CD4-positive, alpha-beta memory T cell (primary cell): ENCODE results near the gene POLR2L. TPM values are rescaled to one million over a fixed set of nuclear protein-coding genes. Genes with fewer than 3 reads are reported as not detected.

Experiments used
- CTCF ChIA-PET: fragments of 350-600 bp; sonication (Branson Sonifier 250); formaldehyde crosslinking; loops from one replicate; lab custom pipeline; 2021; ENCODE audit warnings: inconsistent platforms; ENCODE audit not compliant: partially characterized antibody; lab: Charles Lee
- POLR2A ChIA-PET: fragments of 350-600 bp; sonication (Branson Sonifier 250); formaldehyde crosslinking; loops from one replicate; lab custom pipeline; 2021; ENCODE audit not compliant: partially characterized antibody; lab: Charles Lee
- DNase-seq, 5 donors: peaks; one replicate each; pipeline versions ENCODE4 v3.0.0 to v3.0.0-alpha.2; 2020 to 2022; ENCODE audit warnings: mixed read lengths in 1 of 5
- H3K27ac ChIP-seq: one replicate; pipeline ENCODE4 v1.7.0; 2013; ENCODE audit warnings: low read depth, low read length
- H3K27me3 ChIP-seq: 2 replicates; pipeline ENCODE4 v1.7.0; 2013; ENCODE audit warnings: mild to moderate bottlenecking, low read length, moderate library complexity; ENCODE audit not compliant: insufficient read depth
- H3K36me3 ChIP-seq: 2 replicates; pipeline ENCODE4 v1.7.0; 2013; ENCODE audit warnings: mild to moderate bottlenecking, low read length, moderate library complexity; ENCODE audit not compliant: insufficient read depth
- H3K4me1 ChIP-seq: 2 replicates; pipeline ENCODE4 v1.7.0; 2013; ENCODE audit warnings: mild to moderate bottlenecking, low read length, moderate library complexity; ENCODE audit not compliant: insufficient read depth
- H3K4me3 ChIP-seq, 2 donors: one replicate each; pipeline ENCODE4 v1.7.0; 2013; ENCODE audit warnings: low read length in 2 of 2, mild to moderate bottlenecking in 1 of 2
- H3K9me3 ChIP-seq, 2 donors: one replicate each; pipeline ENCODE4 v1.7.0; 2013; ENCODE audit warnings: low read length in 2 of 2, control low read depth in 1 of 2; ENCODE audit not compliant: control insufficient read depth in 1 of 2
- H3K27ac Mint-ChIP-seq, 7 donors: one replicate each; pipeline ENCODE4 v1.8.0; 2020 to 2021; ENCODE audit warnings: mixed read lengths in 7 of 7, mild to moderate bottlenecking in 6 of 7, inconsistent platforms in 3 of 7, moderate library complexity in 3 of 7
- H3K27me3 Mint-ChIP-seq, 2 donors: one replicate each; pipeline ENCODE4 v1.8.0; 2020 to 2021; ENCODE audit warnings: mixed read lengths in 2 of 2
- H3K36me3 Mint-ChIP-seq, 2 donors: one replicate each; pipeline ENCODE4 v1.8.0; 2020 to 2021; ENCODE audit warnings: mixed read lengths in 2 of 2, inconsistent platforms in 1 of 2, mild to moderate bottlenecking in 1 of 2
- H3K4me1 Mint-ChIP-seq, 4 donors: one replicate each; pipeline ENCODE4 v1.8.0; 2020 to 2021; ENCODE audit warnings: mixed read lengths in 4 of 4, mild to moderate bottlenecking in 1 of 4
- H3K4me3 Mint-ChIP-seq, 8 donors: one replicate each; pipeline ENCODE4 v1.8.0; 2020 to 2021; ENCODE audit warnings: mixed read lengths in 8 of 8, mild to moderate bottlenecking in 7 of 8, moderate library complexity in 6 of 8, inconsistent platforms in 3 of 8
- H3K9me3 Mint-ChIP-seq, 8 donors: one replicate each; pipeline ENCODE4 v1.8.0; 2020 to 2021; ENCODE audit warnings: mixed read lengths in 8 of 8, mild to moderate bottlenecking in 5 of 8, inconsistent platforms in 3 of 8, moderate library complexity in 1 of 8
- intact Hi-C: fragments of 100-400 bp; cut with micrococcal nuclease; formaldehyde crosslinking; loops from one replicate; pipeline ENCODE4 v1.15.1; 2023
- polyA plus RNA-seq, 2 donors: library from polyadenylated mRNA; unstranded; fragments of 300-500 nt; fragmentation: Illumina TruSeq; gene quantifications; one replicate each; pipeline ENCODE4 v1.2.3, GENCODE V29; 2021
- total RNA-seq, 2 experiments: library from RNA; stranded (reverse); gene quantifications; one replicate each; pipeline ENCODE4 v1.2.3, GENCODE V29; 2021

POLR2L gene
- total and polyA plus RNA-seq, 4 experiments from 2014 or later = 55.8 to 108 (median 69.9) TPM

DNA sequence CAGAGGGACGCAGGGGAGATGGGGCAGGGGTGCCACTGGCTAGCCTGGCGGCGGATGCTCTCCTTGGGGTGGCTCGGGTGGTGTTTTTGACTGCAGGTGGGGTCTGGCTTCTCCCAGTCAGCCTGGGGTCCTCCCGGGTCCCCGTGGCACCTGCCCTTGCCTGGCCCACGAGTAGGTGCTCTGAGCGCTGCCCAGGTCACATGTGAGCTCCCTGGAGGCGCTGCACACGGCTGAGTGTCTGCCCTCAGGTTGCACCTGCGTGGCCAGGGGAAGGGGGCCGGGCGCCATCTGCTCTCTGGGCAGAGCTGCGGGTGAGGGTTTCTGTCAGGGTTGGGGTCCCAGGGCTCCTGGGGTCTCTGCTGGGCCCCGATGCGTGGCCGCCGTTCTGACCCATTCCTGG, 5.5 kb upstream of the POLR2L start:
- peak overlapping the region in 1 of 8 donors; percentile 25 for H3K4me3 Mint-ChIP-seq
- no peak overlapping the region for H3K27ac Mint-ChIP-seq
- peaks cover 0 to 1% of the 10 kb centered on the region in 2 donors for H3K36me3 Mint-ChIP-seq
- H3K9me3 Mint-ChIP-seq = no peaks in the 10 kb centered on the region
- ChIA-PET CTCF (interaction anchor here (1.0 to 4.1 kb wide), 6 partner anchors 10 to 207 kb away, joined by 3 to 35 read pairs (median 3); partner anchors contain the start of gene RPLP2), POLR2A (interaction anchor here (0.6 to 1.4 kb wide), 5 partner anchors 62 to 203 kb away, joined by 3 to 6 read pairs (median 3); partner anchors contain the start of gene AP2A2)
- peaks cover 22% of the 10 kb centered on the region for H3K4me1 ChIP-seq
- peaks cover 4% of the 10 kb centered on the region in 2 donors for H3K27me3 Mint-ChIP-seq
- H3K9me3 ChIP-seq = no peaks in the 10 kb centered on the region
- no peak overlapping the region for H3K27ac ChIP-seq
- H3K4me3 ChIP-seq = no peak overlapping the region
- H3K4me1 Mint-ChIP-seq = peaks cover 2 to 21% (median 8%) of the 10 kb centered on the region in 4 donors
- no peak for DNase-seq
- H3K36me3 ChIP-seq = no peaks in the 10 kb centered on the region
- H3K27me3 ChIP-seq = peaks cover 10% of the 10 kb centered on the region
- intact Hi-C loops = no loop called here

DNA sequence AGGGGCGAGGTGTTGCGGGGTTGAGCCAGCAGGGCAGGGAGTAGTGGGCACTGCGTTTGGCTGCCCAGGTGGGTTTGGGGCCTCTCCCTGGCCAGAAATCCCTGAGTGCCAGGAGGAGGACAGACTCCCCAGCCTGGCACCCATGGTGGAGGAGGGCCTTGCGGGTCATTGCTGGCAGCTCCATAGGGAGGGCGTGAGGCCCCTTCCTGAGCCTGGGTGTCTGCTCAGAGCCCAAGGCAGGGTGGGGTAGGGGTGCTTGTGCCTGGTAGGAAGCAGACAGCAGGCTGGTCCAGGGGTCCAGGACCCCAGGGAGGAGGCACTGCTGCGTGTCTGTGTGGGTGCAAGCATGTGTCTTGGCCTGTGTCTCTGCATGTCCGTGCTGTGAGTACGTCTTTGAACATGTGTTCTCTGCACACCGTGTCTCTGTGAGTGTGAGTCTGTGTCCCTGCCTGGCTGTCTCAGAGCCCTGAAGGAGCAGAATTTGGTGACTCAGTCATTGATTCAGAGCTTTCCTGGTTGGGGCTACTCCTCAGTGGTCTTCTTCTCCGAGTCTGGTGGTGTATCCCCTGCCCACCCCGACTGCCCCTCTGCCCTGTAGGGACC, 4.3 kb upstream of the POLR2L start:
- ChIA-PET POLR2A (interaction anchor here (1.2 kb wide), 1 partner anchor 27 kb away, joined by 5 read pairs; no protein-coding TSS in a partner anchor), CTCF (interaction anchor here (1.0 to 4.1 kb wide), 2 partner anchors 9 to 204 kb away, joined by 3 to 35 read pairs; no protein-coding TSS in a partner anchor)
- peaks cover 0 to 3% of the 10 kb centered on the region in 2 donors for H3K36me3 Mint-ChIP-seq
- H3K9me3 Mint-ChIP-seq = no peaks in the 10 kb centered on the region
- H3K4me3 Mint-ChIP-seq = peak overlapping the region in 1 of 8 donors; percentile 20
- no peaks in the 10 kb centered on the region for H3K9me3 ChIP-seq
- intact Hi-C loops = no loop called here
- peaks cover 22% of the 10 kb centered on the region for H3K4me1 ChIP-seq
- peaks cover 2 to 4% of the 10 kb centered on the region in 2 donors for H3K27me3 Mint-ChIP-seq
- H3K27ac ChIP-seq = no peak overlapping the region
- peaks cover 10% of the 10 kb centered on the region for H3K27me3 ChIP-seq
- no peaks in the 10 kb centered on the region for H3K36me3 ChIP-seq
- H3K4me1 Mint-ChIP-seq = peaks cover 2 to 21% (median 8%) of the 10 kb centered on the region in 4 donors
- no peak for DNase-seq
- H3K4me3 ChIP-seq = no peak overlapping the region
- peak overlapping the region in 1 of 7 donors; percentile 32 for H3K27ac Mint-ChIP-seq

DNA sequence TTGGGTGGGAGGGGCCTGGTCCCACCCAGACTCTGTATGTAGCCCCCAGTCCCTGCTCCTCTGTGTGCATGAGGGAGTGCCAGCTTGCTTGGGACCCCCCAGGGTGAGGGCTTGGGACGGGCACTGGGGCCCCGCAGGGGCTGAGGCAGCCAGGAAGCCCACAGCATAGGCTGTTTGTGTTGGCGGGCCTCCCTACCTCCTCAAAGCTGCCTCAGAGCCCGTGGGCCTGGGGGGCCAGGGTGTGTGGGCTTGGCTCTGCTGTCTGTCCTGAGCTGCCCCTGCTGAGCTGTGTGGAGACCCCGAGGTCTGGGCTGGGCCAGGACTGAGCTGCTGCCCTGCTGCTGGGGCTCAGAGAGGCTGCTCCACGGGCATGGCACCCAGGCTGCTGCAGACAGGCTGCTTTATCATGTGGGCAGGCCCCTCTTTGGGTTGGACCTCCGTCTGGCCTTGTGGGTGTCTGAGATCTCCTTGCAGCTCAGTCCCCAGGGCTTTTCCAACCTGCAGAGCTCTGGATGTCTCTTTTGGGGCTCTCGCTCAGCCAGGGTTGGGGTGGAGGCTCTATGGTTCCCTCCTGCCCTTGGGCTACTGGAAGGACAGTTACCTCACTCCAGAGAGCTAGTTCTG, 3.7 kb upstream of the POLR2L start:
- H3K27me3 Mint-ChIP-seq = peaks cover 2 to 4% of the 10 kb centered on the region in 2 donors
- H3K4me3 Mint-ChIP-seq = peak overlapping the region in 1 of 8 donors; percentile 35
- Histone ChIP-seq H3K27ac (no peak overlapping the region), H3K36me3 (no peaks in the 10 kb centered on the region), H3K4me1 (peaks cover 28% of the 10 kb centered on the region), H3K27me3 (peaks cover 10% of the 10 kb centered on the region), H3K4me3 (no peak overlapping the region), H3K9me3 (no peaks in the 10 kb centered on the region)
- H3K36me3 Mint-ChIP-seq = peaks cover 0 to 3% of the 10 kb centered on the region in 2 donors
- no peaks in the 10 kb centered on the region for H3K9me3 Mint-ChIP-seq
- H3K4me1 Mint-ChIP-seq = peaks cover 4 to 28% (median 12%) of the 10 kb centered on the region in 4 donors
- intact Hi-C loops = no loop called here
- POLR2A ChIA-PET = interaction anchor here (1.2 kb wide), 1 partner anchor 26 kb away, joined by 5 read pairs; no protein-coding TSS in a partner anchor
- DNase-seq = no peak
- CTCF ChIA-PET = interaction anchor here (4.1 kb wide), 1 partner anchor 205 kb away, joined by 35 read pairs; no protein-coding TSS in a partner anchor
- peak overlapping the region in 1 of 7 donors; percentile 32 for H3K27ac Mint-ChIP-seq

DNA sequence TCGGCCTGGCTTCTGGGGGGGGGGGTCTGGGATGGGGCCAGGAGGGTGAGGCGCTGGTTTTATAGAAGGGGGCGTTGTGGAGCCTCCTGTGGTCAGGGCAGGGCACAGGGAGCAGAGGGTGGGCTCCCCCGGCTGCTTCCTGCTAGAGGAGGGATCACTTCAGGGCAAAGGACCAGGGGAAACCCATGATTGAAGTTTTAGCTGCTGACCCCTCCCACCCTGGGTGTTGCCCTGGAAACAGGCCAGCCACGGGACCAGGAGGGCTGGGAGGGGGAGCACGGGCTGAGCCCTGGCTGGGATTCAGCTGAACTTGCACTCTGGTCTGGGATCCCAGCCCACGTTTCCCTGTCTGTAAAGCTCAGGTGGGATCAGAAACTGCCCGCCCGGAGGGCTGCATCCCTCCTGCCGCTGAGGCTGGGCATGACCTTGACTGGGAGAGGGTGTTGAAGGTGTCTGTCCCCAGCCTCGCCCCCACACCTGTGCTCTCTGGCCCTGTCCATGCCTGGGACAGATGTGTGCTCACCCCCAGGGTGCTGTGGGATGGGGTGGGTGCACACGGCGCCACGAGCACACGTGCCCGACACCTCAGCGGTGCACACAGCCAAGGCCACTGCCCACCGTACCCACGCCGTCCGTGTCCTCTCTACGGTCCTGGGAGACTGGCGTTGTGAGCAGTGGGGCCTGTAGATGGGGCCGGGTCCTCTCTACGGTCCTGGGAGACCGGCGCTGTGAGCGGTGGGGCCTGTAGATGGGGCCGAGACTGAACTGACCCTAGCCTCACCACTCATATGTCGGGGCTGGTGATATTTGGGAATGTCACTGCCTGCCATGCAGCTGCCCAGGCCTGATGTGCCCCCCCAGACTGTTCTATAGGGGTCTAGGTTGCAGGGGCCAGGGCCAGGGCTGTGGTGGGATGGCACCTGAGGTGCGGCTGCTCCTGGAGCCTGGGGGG, 2.6 kb upstream of the POLR2L start:
- Mint-ChIP-seq H3K4me3 (peak overlapping the region in 1 of 8 donors; percentile 46), H3K27ac (peak overlapping the region in 1 of 7 donors; percentile 21), H3K36me3 (peaks cover 0 to 6% of the 10 kb centered on the region in 2 donors), H3K9me3 (peaks cover 0 to 1% (median 0%) of the 10 kb centered on the region in 8 donors), H3K4me1 (peaks cover 6 to 38% (median 21%) of the 10 kb centered on the region in 4 donors), H3K27me3 (peaks cover 2 to 4% of the 10 kb centered on the region in 2 donors)
- POLR2A ChIA-PET = interaction anchor here (3.1 to 5.2 kb wide), 3 partner anchors 13 to 66 kb away, joined by 8 to 67 read pairs (median 57); partner anchors contain the start of genes CD151, CHID1 and PNPLA2
- peaks cover 1% of the 10 kb centered on the region for H3K36me3 ChIP-seq
- no peak overlapping the region for H3K4me3 ChIP-seq
- H3K27me3 ChIP-seq = peaks cover 10% of the 10 kb centered on the region
- CTCF ChIA-PET = no interaction called here
- H3K9me3 ChIP-seq = no peaks in the 10 kb centered on the region
- intact Hi-C loops = no loop called here
- H3K27ac ChIP-seq = no peak overlapping the region
- DNase-seq = no peak
- H3K4me1 ChIP-seq = peaks cover 39% of the 10 kb centered on the region

DNA sequence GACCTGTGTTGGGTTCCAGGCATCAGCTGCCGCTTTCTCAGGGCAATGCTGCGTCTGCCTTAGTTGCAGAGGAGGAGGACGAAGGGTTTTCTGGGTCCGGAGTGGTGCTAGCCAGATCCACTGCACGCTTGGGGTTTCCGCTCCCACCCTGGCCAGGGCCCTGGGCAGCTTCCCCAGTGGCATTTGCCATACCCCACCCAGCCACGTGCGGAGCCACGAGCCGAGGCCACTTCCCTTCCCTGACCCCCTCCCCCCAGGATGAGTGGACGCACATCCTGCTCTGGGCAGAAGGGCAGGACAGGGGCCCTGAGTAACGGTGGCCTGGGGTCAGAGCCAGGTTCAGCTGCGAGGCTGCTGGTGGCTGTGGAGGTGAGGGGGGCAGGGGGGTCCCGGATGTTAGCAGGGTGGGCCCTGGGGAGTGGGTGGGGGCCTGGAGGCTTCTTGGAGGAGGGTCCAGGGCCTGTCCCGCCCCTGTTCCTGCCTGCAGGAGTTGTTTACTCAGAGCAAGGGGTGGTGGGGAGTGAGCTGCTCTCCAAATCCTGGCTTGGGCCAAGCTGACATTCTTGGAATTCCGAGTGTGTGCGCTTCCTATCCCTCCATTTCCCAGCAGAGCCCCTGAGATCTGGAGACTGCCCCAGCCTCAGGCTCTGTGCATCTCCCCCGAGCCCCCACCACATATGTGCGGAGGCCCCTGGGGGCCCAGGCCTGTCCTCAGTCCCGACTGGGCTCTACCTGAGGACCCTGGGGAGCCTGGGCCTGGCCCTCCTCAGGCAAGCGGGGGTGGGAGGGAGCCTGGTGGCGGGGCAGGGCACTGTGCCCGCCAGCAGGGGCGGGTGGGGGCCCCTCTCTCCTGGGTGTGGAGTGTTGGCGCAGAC, 1.7 kb upstream of the POLR2L start:
- ChIA-PET POLR2A (interaction anchor here (1.2 to 5.2 kb wide), 7 partner anchors 12 to 268 kb away, joined by 4 to 67 read pairs (median 8); partner anchors contain the start of genes CD151, CHID1, PHRF1 and PNPLA2), CTCF (no interaction called here)
- Histone ChIP-seq H3K27ac (no peak overlapping the region), H3K36me3 (peaks cover 10% of the 10 kb centered on the region), H3K4me3 (no peak overlapping the region), H3K4me1 (peaks cover 39% of the 10 kb centered on the region), H3K27me3 (peaks cover 8% of the 10 kb centered on the region), H3K9me3 (no peaks in the 10 kb centered on the region)
- H3K4me1 Mint-ChIP-seq = peaks cover 6 to 39% (median 20%) of the 10 kb centered on the region in 4 donors
- intact Hi-C loops = loop anchor here (2.0 kb wide), 1 partner anchor 83 kb away; no protein-coding TSS in a partner anchor
- H3K27me3 Mint-ChIP-seq = peaks cover 2 to 4% of the 10 kb centered on the region in 2 donors
- DNase-seq = no peak
- H3K4me3 Mint-ChIP-seq = peak overlapping the region in 7 of 8 donors; percentile 62 to 78 (median 76)
- peak overlapping the region in 2 of 7 donors; percentile 35 to 54 for H3K27ac Mint-ChIP-seq
- peaks cover 0 to 1% (median 0%) of the 10 kb centered on the region in 8 donors for H3K9me3 Mint-ChIP-seq
- peaks cover 0 to 9% of the 10 kb centered on the region in 2 donors for H3K36me3 Mint-ChIP-seq
